Hepatocyte (in vitro differentiated cells): ENCODE results near the gene ROBO1. TPM values are rescaled to one million over a fixed set of nuclear protein-coding genes. Genes with fewer than 3 reads are reported as not detected.

Experiments
- DNase-seq: peaks from one replicate; pipeline ENCODE4 v3.0.0-alpha.2; 2016; ENCODE audit warnings: low spot score
- H2AFZ ChIP-seq: fragments of 200-600 bp; sonication (generic); 2 replicates; pipeline ENCODE4 v1.6.0; 2016; ENCODE audit warnings: antibody characterized with exemption, mild to moderate bottlenecking
- H3K27ac ChIP-seq: fragments of 200-600 bp; sonication (generic); 2 replicates; pipeline ENCODE4 v1.5.1; 2016; ENCODE audit warnings: mild to moderate bottlenecking
- H3K27me3 ChIP-seq: fragments of 200-600 bp; sonication (generic); 2 replicates; pipeline ENCODE4 v1.6.1; 2016
- H3K36me3 ChIP-seq: fragments of 200-600 bp; sonication (generic); replicated peaks from 2 replicates; pipeline ENCODE4 v1.5.1; 2016; ENCODE audit warnings: low read depth; ENCODE audit not compliant: insufficient read depth
- H3K4me1 ChIP-seq: fragments of 200-600 bp; sonication (generic); 2 replicates; pipeline ENCODE4 v1.5.1; 2016; ENCODE audit warnings: mild to moderate bottlenecking, moderate library complexity; ENCODE audit not compliant: insufficient read depth
- H3K4me2 ChIP-seq: fragments of 200-600 bp; sonication (generic); 2 replicates; pipeline ENCODE4 v1.6.0; 2016
- H3K4me3 ChIP-seq: fragments of 200-600 bp; sonication (generic); 2 replicates; pipeline ENCODE4 v1.5.1; 2016; ENCODE audit warnings: mild to moderate bottlenecking
- H3K79me2 ChIP-seq: fragments of 200-600 bp; sonication (generic); 2 replicates; pipeline ENCODE4 v1.6.0; 2017; ENCODE audit warnings: mild to moderate bottlenecking
- H3K9me2 ChIP-seq: fragments of 200-600 bp; sonication (generic); replicated peaks from 2 replicates; pipeline ENCODE4 v1.6.0; 2017; ENCODE audit warnings: mild to moderate bottlenecking; ENCODE audit not compliant: insufficient read depth
- H3K9me3 ChIP-seq: fragments of 200-600 bp; sonication (generic); 2 replicates; pipeline ENCODE4 v1.5.1; 2016; ENCODE audit warnings: low read depth, mild to moderate bottlenecking
- H4K20me1 ChIP-seq: fragments of 200-600 bp; sonication (generic); 2 replicates; pipeline ENCODE4 v1.6.0; 2016; ENCODE audit warnings: mild to moderate bottlenecking; ENCODE audit not compliant: insufficient read depth, poor library complexity, severe bottlenecking
- CTCF ChIP-seq: fragments of 200-600 bp; sonication (generic); IDR thresholded peaks from 2 replicates; pipeline ENCODE4 v1.5.1; 2016; ENCODE audit warnings: antibody characterized with exemption, mild to moderate bottlenecking; ENCODE audit not compliant: poor library complexity
- EZH2 ChIP-seq: fragments of 200-600 bp; sonication (generic); IDR thresholded peaks from 2 replicates; pipeline ENCODE4 v1.6.1; 2016; ENCODE audit warnings: antibody characterized with exemption, mild to moderate bottlenecking, borderline replicate concordance
- EZH2phosphoT487 ChIP-seq: fragments of 200-600 bp; sonication (generic); IDR thresholded peaks from one replicate; pipeline ENCODE4 v1.6.1; 2018; ENCODE audit warnings: antibody characterized with exemption, mild to moderate bottlenecking, low read depth, moderate library complexity; ENCODE audit not compliant: unreplicated experiment, severe bottlenecking
- WGBS: methylation state at CpG from one replicate; pipeline ENCODE4 v1.1.6; 2016; ENCODE audit warnings: low lambda C conversion rate; ENCODE audit errors: missing lambda C conversion rate; 5-methylcytosine and 5-hydroxymethylcytosine counted together
- polyA plus RNA-seq: library from polyadenylated mRNA; unstranded; fragments of >200 nt; fragmentation: Nextera tagmentation; extraction: Ambion mirVana; gene quantifications from 2 replicates; pipeline ENCODE4 v1.2.1, GENCODE V29; 2016
- total RNA-seq: library from RNA; depleted of rRNA; stranded (reverse); fragments of >200 nt; gene quantifications from 2 replicates; pipeline ENCODE4 v1.2.3, GENCODE V29; 2014

ROBO1 gene
- total and polyA plus RNA-seq, 2 experiments from 2014 or later: 13.6 to 44.3 TPM

DNA sequence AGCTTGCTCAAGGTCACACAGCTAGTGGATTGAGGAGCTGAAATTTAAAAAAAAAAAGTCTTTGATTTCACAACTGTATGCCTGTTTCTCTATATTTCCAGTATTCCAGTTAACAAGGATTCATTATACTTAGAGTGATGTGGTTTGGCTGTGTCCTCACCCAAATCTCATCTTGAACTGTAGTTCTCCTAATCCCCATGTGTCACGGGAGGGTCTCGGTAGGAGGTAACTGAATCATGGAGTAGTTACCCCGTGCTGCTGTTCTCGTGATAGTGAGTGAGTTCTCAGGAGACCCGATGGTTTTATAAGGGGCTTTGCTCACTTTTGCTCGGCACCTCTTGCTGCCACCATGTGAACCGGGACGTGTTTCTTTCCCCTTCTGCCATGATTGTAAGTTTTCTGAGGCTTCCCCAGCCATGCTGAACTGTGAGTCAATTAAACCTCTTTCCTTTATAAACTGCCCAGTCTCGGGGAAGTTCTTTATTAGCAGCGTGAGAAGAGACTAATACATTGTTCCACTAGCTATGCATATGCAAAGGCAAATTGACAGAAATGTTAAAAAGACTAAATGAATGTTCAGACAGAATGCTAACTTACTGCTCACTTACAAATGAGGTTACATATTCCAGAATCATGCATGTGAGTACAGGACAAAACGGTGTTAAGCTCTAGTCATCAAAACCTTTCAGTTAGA, 1101.9 kb downstream of the ROBO1 start:
- 94% methylated on average over 11 of the region's 11 CpGs for WGBS
- Histone ChIP-seq H3K4me2 (no peak overlapping the region), H4K20me1 (no peaks in the 10 kb centered on the region)

DNA sequence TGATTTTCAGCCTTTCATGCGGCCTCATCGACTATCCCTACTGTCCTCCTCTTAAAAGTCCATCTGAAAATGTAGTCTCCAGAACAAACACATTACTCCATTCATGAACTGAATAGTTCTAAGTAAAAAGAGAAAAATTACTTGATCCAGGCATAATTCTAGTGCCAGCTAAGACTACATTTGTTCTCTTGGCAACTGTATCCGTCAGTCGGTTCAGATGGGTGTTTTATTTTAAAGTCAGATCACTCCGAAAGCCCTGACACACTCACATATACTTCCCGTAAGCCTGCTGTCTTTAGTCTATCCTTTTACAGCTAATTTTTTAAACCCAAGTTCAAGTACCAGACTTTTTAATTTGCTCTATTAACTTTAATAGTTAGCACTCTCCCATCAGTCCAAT, 1102.7 kb downstream of the ROBO1 start:
- H3K27ac ChIP-seq: no peak overlapping the region
- no peaks in the 10 kb centered on the region for H3K27me3 ChIP-seq
- TF ChIP-seq CTCF (no peak), EZH2 (no peak), EZH2phosphoT487 (no peak)
- no peak overlapping the region for H3K4me3 ChIP-seq
- no peaks in the 10 kb centered on the region for H3K4me1 ChIP-seq
- no peaks in the 10 kb centered on the region for H3K9me3 ChIP-seq
- no peaks in the 10 kb centered on the region for H3K79me2 ChIP-seq
- no peak overlapping the region for H3K4me2 ChIP-seq
- 93% methylated on average over 6 of the region's 6 CpGs for WGBS
- no peaks in the 10 kb centered on the region for H4K20me1 ChIP-seq
- no peaks in the 10 kb centered on the region for H3K36me3 ChIP-seq
- H2AFZ ChIP-seq: no peak overlapping the region
- DNase-seq: no peak
- H3K9me2 ChIP-seq: no peaks in the 10 kb centered on the region

More for the DNA sequence above, 1101.9 kb downstream of the ROBO1 start:
- no peak for DNase-seq
- Histone ChIP-seq H3K4me1 (no peaks in the 10 kb centered on the region), H3K27ac (no peak overlapping the region), H3K27me3 (no peaks in the 10 kb centered on the region), H3K9me2 (no peaks in the 10 kb centered on the region), H2AFZ (no peak overlapping the region), H3K36me3 (no peaks in the 10 kb centered on the region), H3K9me3 (no peaks in the 10 kb centered on the region), H3K79me2 (no peaks in the 10 kb centered on the region), H3K4me3 (no peak overlapping the region)
- TF ChIP-seq CTCF (no peak), EZH2phosphoT487 (no peak), EZH2 (no peak)

GRCh38 chr3:78660957-78661356, 1106.8 kb downstream of the ROBO1 start:
- no peak overlapping the region for H2AFZ ChIP-seq
- H3K27me3 ChIP-seq: no peaks in the 10 kb centered on the region
- no peak overlapping the region for H3K27ac ChIP-seq
- WGBS: 87% methylated on average over 6 of the region's 6 CpGs
- H3K9me3 ChIP-seq: no peaks in the 10 kb centered on the region
- H4K20me1 ChIP-seq: no peaks in the 10 kb centered on the region
- no peaks in the 10 kb centered on the region for H3K79me2 ChIP-seq
- H3K4me2 ChIP-seq: no peak overlapping the region
- no peaks in the 10 kb centered on the region for H3K9me2 ChIP-seq
- DNase-seq: no peak
- no peak overlapping the region for H3K4me3 ChIP-seq
- no peaks in the 10 kb centered on the region for H3K4me1 ChIP-seq
- no peak for TF ChIP-seq CTCF
- TF ChIP-seq EZH2phosphoT487: no peak
- no peak for TF ChIP-seq EZH2
- no peaks in the 10 kb centered on the region for H3K36me3 ChIP-seq
